GM12878 (cell line): Measurements from ENCODE around the gene PPP2R3B.

Experiments
- BACH1 ChIP-seq: fragments of 450-650 bp; IDR thresholded peaks from 2 replicates; pipeline ENCODE4 v1.6.1; 2017; ENCODE audit warnings: mild to moderate bottlenecking, borderline replicate concordance
- BCL3 ChIP-seq: IDR thresholded peaks from 2 replicates; pipeline ENCODE4 v1.6.1; 2011; ENCODE audit warnings: borderline replicate concordance, low read depth, mild to moderate bottlenecking, moderate library complexity, low read length; ENCODE audit not compliant: insufficient read depth, poor library complexity, severe bottlenecking
- CTCF ChIP-seq, 3 experiments: IDR thresholded peaks in 2 of 3; conservative IDR thresholded peaks in 1 of 3; 2 replicates each; pipeline ENCODE4 v1.5.1; 2011; ENCODE audit warnings: low read depth in 3 of 3, low read length in 3 of 3, mild to moderate bottlenecking in 3 of 3, control low read depth in 2 of 3, moderate library complexity in 2 of 3, inconsistent platforms in 1 of 3, mixed read lengths in 1 of 3; ENCODE audit not compliant: control insufficient read depth in 2 of 3, insufficient read depth in 1 of 3; ENCODE audit errors: extremely low read depth in 1 of 3
- EGR1 ChIP-seq, 2 experiments: IDR thresholded peaks; 1 replicate in 1 of 2; 2 replicates in 1 of 2; pipeline ENCODE4 v1.6.1; 2011 to 2012; ENCODE audit warnings: low read depth in 2 of 2, low read length in 2 of 2, borderline replicate concordance in 1 of 2, mild to moderate bottlenecking in 1 of 2, moderate library complexity in 1 of 2
- SP1 ChIP-seq: IDR thresholded peaks from one replicate; pipeline ENCODE4 v1.6.1; 2011; ENCODE audit warnings: low read depth, low read length
- USF2 ChIP-seq: IDR thresholded peaks from 2 replicates; pipeline ENCODE4 v1.6.1; 2011; ENCODE audit warnings: low read depth, low read length, improper control_type of control experiment, borderline replicate concordance

- TF ChIP-seq SP1 (no peak), USF2 (no peak), EGR1 (IDR thresholded peaks at IDR 0.05; ENCODE audit: borderline replicate concordance in 1 of 2, low read depth in 2 of 2, low read length in 2 of 2) (no peak), CTCF (IDR thresholded peaks at IDR 0.05 in 2 of 3, conservative IDR thresholded peaks at IDR 0.05 in 1 of 3; ENCODE audit: control insufficient read depth in 2 of 3, extremely low read depth in 1 of 3, insufficient read depth in 1 of 3, low read depth in 3 of 3, low read length in 3 of 3) (no peak), BCL3 (no peak), BACH1 (no peak)
Observed at GRCh38 chrX:287670-288069, 99.0 kb downstream of the PPP2R3B start.
